Liver (tissue), 9 donors: ENCODE measurements around the gene CHKA. TPM values are rescaled to one million over a fixed set of nuclear protein-coding genes. Genes with fewer than 3 reads are reported as not detected.

Experiments used
- DNase-seq: peaks from one replicate; pipeline ENCODE4 v3.0.0-alpha.2; 2017; ENCODE audit warnings: low spot score
- H3K27ac ChIP-seq, 2 donors: one replicate each; pipeline ENCODE4 v1.7.0; 2013; ENCODE audit warnings: inconsistent platforms in 2 of 2, low read length in 2 of 2, control low read depth in 1 of 2, low read depth in 1 of 2, mild to moderate bottlenecking in 1 of 2
- H3K27me3 ChIP-seq, 4 donors: one replicate each; pipeline versions ENCODE4 v1.6.1 to v1.7.0; 2013; ENCODE audit warnings: low read length in 3 of 4, inconsistent platforms in 1 of 4, mild to moderate bottlenecking in 1 of 4, moderate library complexity in 1 of 4; ENCODE audit not compliant: control insufficient read depth in 4 of 4, insufficient read depth in 4 of 4
- H3K36me3 ChIP-seq, 4 donors: one replicate each; pipeline versions ENCODE4 v1.6.1 to v1.7.0; 2013; ENCODE audit warnings: low read length in 3 of 4, mild to moderate bottlenecking in 3 of 4, low read depth in 1 of 4, moderate library complexity in 1 of 4; ENCODE audit not compliant: control insufficient read depth in 4 of 4, insufficient read depth in 3 of 4
- H3K4me1 ChIP-seq, 4 donors: one replicate each; pipeline versions ENCODE4 v1.6.1 to v1.7.0; 2013; ENCODE audit warnings: low read length in 3 of 4, mild to moderate bottlenecking in 3 of 4, moderate library complexity in 1 of 4; ENCODE audit not compliant: control insufficient read depth in 4 of 4, insufficient read depth in 4 of 4
- H3K4me3 ChIP-seq, 3 donors: one replicate each; pipeline versions ENCODE4 v1.6.1 to v1.7.0; 2013; ENCODE audit warnings: low read length in 3 of 3, control low read depth in 1 of 3, low read depth in 1 of 3, mild to moderate bottlenecking in 1 of 3
- H3K9ac ChIP-seq, 2 donors: one replicate each; pipeline ENCODE4 v1.7.0; 2013; ENCODE audit warnings: low read length in 2 of 2, mild to moderate bottlenecking in 2 of 2, moderate library complexity in 2 of 2, control low read depth in 1 of 2, low read depth in 1 of 2
- H3K9me3 ChIP-seq, 4 donors: one replicate each; pipeline versions ENCODE4 v1.6.1 to v1.7.0; 2013; ENCODE audit warnings: low read length in 3 of 4; ENCODE audit not compliant: control insufficient read depth in 4 of 4
- ATF3 ChIP-seq: IDR thresholded peaks from 2 replicates; pipeline ENCODE4 v1.6.1; 2016; ENCODE audit warnings: antibody characterized with exemption
- CTCF ChIP-seq: fragments of 150-350 bp; IDR thresholded peaks from 2 replicates; pipeline ENCODE4 v1.5.1; 2017; ENCODE audit warnings: improper control_type of control experiment, low read depth, low read length; ENCODE audit not compliant: missing input control
- EGR1 ChIP-seq, 2 donors: IDR thresholded peaks; 2 replicates each; pipeline ENCODE4 v1.6.1; 2016 to 2018; ENCODE audit warnings: antibody characterized with exemption in 2 of 2, low read depth in 2 of 2
- FOXA1 ChIP-seq: IDR thresholded peaks from 2 replicates; pipeline ENCODE4 v1.6.1; 2016; ENCODE audit warnings: antibody characterized with exemption
- FOXA2 ChIP-seq: IDR thresholded peaks from 2 replicates; pipeline ENCODE4 v1.6.1; 2016; ENCODE audit warnings: antibody characterized with exemption
- GABPA ChIP-seq, 2 donors: IDR thresholded peaks in 1 of 2; conservative IDR thresholded peaks in 1 of 2; 2 replicates each; pipeline ENCODE4 v1.6.1; 2016; ENCODE audit warnings: antibody characterized with exemption in 2 of 2, mild to moderate bottlenecking in 1 of 2, moderate library complexity in 1 of 2
- HNF4A ChIP-seq, 2 donors: conservative IDR thresholded peaks; 2 replicates each; pipeline ENCODE4 v1.6.1; 2016; ENCODE audit warnings: antibody characterized with exemption in 2 of 2, mild to moderate bottlenecking in 2 of 2
- HNF4G ChIP-seq: IDR thresholded peaks from 2 replicates; pipeline ENCODE4 v1.6.1; 2016; ENCODE audit warnings: antibody characterized with exemption
- JUND ChIP-seq, 2 donors: IDR thresholded peaks; 2 replicates each; pipeline ENCODE4 v1.6.1; 2016; ENCODE audit warnings: antibody characterized with exemption in 2 of 2
- NR2F2 ChIP-seq: IDR thresholded peaks from 2 replicates; pipeline ENCODE4 v1.6.1; 2016; ENCODE audit warnings: antibody characterized with exemption
- RAD21 ChIP-seq, 2 donors: IDR thresholded peaks; 2 replicates each; pipeline ENCODE4 v1.6.1; 2016; ENCODE audit warnings: antibody characterized with exemption in 2 of 2, mild to moderate bottlenecking in 2 of 2
- REST ChIP-seq: IDR thresholded peaks from 2 replicates; pipeline ENCODE4 v1.6.1; 2016; ENCODE audit warnings: antibody characterized with exemption, mild to moderate bottlenecking
- RXRA ChIP-seq, 2 donors: IDR thresholded peaks; 2 replicates each; pipeline ENCODE4 v1.6.1; 2017 to 2018; ENCODE audit warnings: antibody characterized with exemption in 2 of 2, mild to moderate bottlenecking in 1 of 2
- SP1 ChIP-seq: IDR thresholded peaks from 2 replicates; pipeline ENCODE4 v1.6.1; 2018; ENCODE audit warnings: antibody characterized with exemption, mild to moderate bottlenecking
- TAF1 ChIP-seq: conservative IDR thresholded peaks from 2 replicates; pipeline ENCODE4 v1.6.1; 2016; ENCODE audit warnings: antibody characterized with exemption, mild to moderate bottlenecking
- WGBS: extraction: QIAGEN DNeasy Blood & Tissue Kit; methylation state at CpG from one replicate; pipeline ENCODE4 v1.1.7; 2013; 5-methylcytosine and 5-hydroxymethylcytosine counted together
- polyA plus RNA-seq, 2 donors: library from polyadenylated mRNA; stranded (reverse) in 1 of 2; unstranded in 1 of 2; fragments of 200-250 nt in 1 of 2; fragments of >200 nt in 1 of 2; fragmentation: Nextera tagmentation in 1 of 2; extraction: Ambion mirVana in 1 of 2; gene quantifications; one replicate each; pipeline versions ENCODE4 v1.2.1 to v1.2.3, GENCODE V29; 2013 to 2015
- total RNA-seq, 2 donors: library from RNA; depleted of rRNA; stranded (reverse); fragments of >200 nt; gene quantifications; one replicate each; pipeline ENCODE4 v1.2.3, GENCODE V29; 2014
- TF ChIP-seq, protein P1 (sequence below): IDR thresholded peaks from 2 replicates; pipeline ENCODE4 v1.6.1; 2016; ENCODE audit warnings: antibody characterized with exemption
- TF ChIP-seq, protein P2 (sequence below): IDR thresholded peaks from 2 replicates; pipeline ENCODE4 v1.6.1; 2016; ENCODE audit warnings: antibody characterized with exemption
- donor health status: healthy.
- donor health status: healthy.
- donor health status: healthy.
- donor health status: healthy.
- donor health status: healthy.

CHKA gene
- total and polyA plus RNA-seq, 4 donors, result 11.4 to 41.9 (median 17.3) TPM

GRCh38 chr11:68142028-68142412 is 20.8 kb upstream of the CHKA start:
- Histone ChIP-seq H3K27me3 (no peaks in the 10 kb centered on the region), H3K4me3 (no peak overlapping the region), H3K9ac (peak overlapping the region in 1 of 2 donors; percentile 22), H3K36me3 (no peaks in the 10 kb centered on the region), H3K27ac (peak overlapping the region; percentile 32 to 39), H3K9me3 (no peaks in the 10 kb centered on the region), H3K4me1 (peaks cover 30 to 53% (median 43%) of the 10 kb centered on the region in 4 donors)
- peak in 1 of 2 donors; percentile 14 for TF ChIP-seq RAD21 (IDR thresholded peaks at IDR 0.05)
- TF ChIP-seq GABPA (IDR thresholded peaks at IDR 0.05 in 1 of 2, conservative IDR thresholded peaks at IDR 0.05 in 1 of 2), result no peak
- no peak for TF ChIP-seq REST
- TF ChIP-seq RXRA (IDR thresholded peaks at IDR 0.05), result peak in 1 of 2 donors; percentile 10
- DNase-seq, result no peak
- 62% methylated on average over 13 of the region's 13 CpGs for WGBS

- Histone ChIP-seq H3K4me1 (peaks cover 26 to 48% (median 38%) of the 10 kb centered on the region in 4 donors), H3K36me3 (no peaks in the 10 kb centered on the region), H3K27ac (peak overlapping the region in 1 of 2 donors; percentile 32), H3K4me3 (no peak overlapping the region), H3K27me3 (no peaks in the 10 kb centered on the region), H3K9ac (no peak overlapping the region), H3K9me3 (no peaks in the 10 kb centered on the region)
- 73% methylated on average over 8 of the region's 8 CpGs for WGBS
- DNase-seq, result no peak
- TF ChIP-seq RAD21 (IDR thresholded peaks at IDR 0.05) (no peak), FOXA2 (no peak), SP1 (no peak), ATF3 (no peak), RXRA (IDR thresholded peaks at IDR 0.05) (no peak), EGR1 (IDR thresholded peaks at IDR 0.05; ENCODE audit: low read depth in 2 of 2) (no peak), TAF1 (no peak), FOXA1 (no peak), GABPA (IDR thresholded peaks at IDR 0.05 in 1 of 2, conservative IDR thresholded peaks at IDR 0.05 in 1 of 2) (no peak), NR2F2 (no peak), HNF4A (conservative IDR thresholded peaks at IDR 0.05) (no peak), CTCF (no peak), REST (no peak), HNF4G (no peak), JUND (IDR thresholded peaks at IDR 0.05) (no peak)
- TF ChIP-seq, protein P1, sequence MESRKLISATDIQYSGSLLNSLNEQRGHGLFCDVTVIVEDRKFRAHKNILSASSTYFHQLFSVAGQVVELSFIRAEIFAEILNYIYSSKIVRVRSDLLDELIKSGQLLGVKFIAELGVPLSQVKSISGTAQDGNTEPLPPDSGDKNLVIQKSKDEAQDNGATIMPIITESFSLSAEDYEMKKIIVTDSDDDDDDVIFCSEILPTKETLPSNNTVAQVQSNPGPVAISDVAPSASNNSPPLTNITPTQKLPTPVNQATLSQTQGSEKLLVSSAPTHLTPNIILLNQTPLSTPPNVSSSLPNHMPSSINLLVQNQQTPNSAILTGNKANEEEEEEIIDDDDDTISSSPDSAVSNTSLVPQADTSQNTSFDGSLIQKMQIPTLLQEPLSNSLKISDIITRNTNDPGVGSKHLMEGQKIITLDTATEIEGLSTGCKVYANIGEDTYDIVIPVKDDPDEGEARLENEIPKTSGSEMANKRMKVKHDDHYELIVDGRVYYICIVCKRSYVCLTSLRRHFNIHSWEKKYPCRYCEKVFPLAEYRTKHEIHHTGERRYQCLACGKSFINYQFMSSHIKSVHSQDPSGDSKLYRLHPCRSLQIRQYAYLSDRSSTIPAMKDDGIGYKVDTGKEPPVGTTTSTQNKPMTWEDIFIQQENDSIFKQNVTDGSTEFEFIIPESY, result no peak
- TF ChIP-seq, protein P2, sequence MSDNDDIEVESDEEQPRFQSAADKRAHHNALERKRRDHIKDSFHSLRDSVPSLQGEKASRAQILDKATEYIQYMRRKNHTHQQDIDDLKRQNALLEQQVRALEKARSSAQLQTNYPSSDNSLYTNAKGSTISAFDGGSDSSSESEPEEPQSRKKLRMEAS, result no peak
Measured at GRCh38 chr11:68141246-68142027, 20.2 kb upstream of the CHKA start.
